Ishikawa (cell line): ENCODE results near the gene CXXC5.

Experiments
- EGR1 ChIP-seq: IDR thresholded peaks from 2 replicates; pipeline ENCODE4 v1.6.1; 2012
- FOXM1 ChIP-seq: IDR thresholded peaks from 2 replicates; pipeline ENCODE4 v1.6.1; 2012; ENCODE audit warnings: low read depth, borderline replicate concordance
- MAX ChIP-seq: IDR thresholded peaks from 2 replicates; pipeline ENCODE4 v1.6.1; 2012
- RAD21 ChIP-seq: IDR thresholded peaks from 2 replicates; pipeline ENCODE4 v1.6.1; 2012; ENCODE audit warnings: low read depth
- TEAD4 ChIP-seq: IDR thresholded peaks from 2 replicates; pipeline ENCODE4 v1.6.1; 2012
- YY1 ChIP-seq: IDR thresholded peaks from 2 replicates; pipeline ENCODE4 v1.6.1; 2012; ENCODE audit warnings: low read depth

DNA sequence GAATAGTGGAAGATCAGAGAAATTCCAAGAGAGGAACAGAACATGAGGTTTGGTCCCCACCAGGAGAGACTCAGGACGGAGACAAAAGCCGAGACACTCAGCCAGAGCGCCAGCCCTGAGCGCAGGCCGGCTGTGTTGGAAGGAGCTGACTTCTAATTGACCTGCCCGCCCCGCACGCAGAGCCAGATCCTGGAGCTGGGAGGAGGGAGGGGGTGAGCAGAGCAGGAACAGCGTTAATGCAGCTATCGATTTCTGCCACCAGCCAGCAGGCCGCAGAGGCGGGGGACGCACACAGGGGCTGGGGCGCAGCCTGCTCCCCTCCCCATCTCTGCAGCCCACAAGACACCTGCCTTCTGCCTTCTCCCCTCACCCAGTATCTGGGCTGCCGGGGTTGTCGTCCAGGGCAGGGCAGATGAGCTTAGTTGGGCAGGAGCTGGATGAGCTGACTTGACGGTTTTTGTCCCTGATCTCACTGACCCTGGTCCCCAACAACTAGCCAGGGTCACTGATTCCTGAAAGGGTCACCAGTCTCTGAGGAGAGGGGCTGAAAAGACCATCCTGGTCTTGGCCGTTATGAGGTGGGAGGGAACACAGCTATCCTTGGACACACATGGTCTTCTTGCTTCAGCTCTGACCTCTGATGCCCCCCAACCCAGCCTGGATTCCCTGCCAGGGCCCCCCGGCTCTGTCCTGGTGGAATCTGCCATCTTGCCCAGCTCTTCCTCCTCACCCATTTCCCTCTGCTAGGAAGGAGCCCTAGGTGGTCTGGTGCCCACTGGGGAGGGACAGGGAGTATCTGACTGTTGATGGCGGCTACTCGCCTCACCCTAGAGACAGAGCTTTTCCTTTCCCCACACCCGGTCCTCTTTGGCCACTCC, 29.8 kb downstream of the CXXC5 start:
- TF ChIP-seq YY1 (no peak), EGR1 (no peak), RAD21 (no peak), FOXM1 (no peak), MAX (no peak; the same call in 1 of the 2 replicates), TEAD4 (no peak)
